ENCODE measurements around the gene XIRP1. TPM values are rescaled to one million over a fixed set of nuclear protein-coding genes. Genes with fewer than 3 reads are reported as not detected.
A peak's percentile ranks its signal among the peaks of the same experiment; 100 is the strongest.

Gene XIRP1
- total RNA-seq, 1 donor from 2014 or later: 0.12 TPM

- H3K4me3 ChIP-seq (ENCODE audit: low read depth, low read length): no peak overlapping the region
Measured at GRCh38 chr3:39181408-39182335, 10.7 kb downstream of the XIRP1 start.

DNA sequence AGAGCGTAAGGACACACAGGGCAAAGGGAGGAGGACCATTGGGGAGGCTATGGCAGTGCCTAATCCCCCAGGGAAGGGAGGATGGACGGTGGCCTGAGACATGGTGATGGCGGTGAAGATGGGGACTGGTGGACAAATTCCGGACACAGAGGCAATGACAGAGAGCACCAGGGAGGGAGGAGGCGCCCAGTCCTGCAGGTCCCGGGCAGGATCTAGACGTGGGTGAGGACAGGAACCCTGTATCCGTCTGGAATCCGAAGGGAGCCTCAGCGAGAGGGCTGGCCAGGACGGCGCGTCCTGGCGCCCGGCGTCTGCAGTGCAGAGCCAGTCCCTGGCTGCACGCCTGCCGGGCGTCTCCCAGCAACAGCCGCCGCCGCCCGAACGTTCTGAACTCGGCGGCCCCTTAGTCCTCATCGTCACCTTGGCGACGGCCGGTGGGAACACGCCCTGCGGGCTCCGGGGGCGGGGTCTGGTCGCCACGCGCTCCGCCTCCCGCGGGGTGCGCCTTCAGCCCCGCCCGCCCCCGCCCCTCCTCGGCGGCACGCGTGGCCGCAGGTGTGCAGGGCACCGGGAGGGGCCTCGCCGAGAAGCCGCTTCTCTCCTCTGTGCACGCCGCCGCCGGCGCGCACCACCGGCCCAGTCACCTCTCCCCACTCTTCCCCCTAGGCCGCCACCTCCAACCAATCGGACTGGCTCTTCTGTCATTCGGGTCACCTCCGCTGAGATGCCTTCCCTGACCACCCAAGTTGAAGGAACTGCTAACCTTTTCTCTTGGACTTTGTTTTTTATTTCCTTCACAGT is 11.6 kb downstream of the XIRP1 start:
- TF ChIP-seq, protein P1, sequence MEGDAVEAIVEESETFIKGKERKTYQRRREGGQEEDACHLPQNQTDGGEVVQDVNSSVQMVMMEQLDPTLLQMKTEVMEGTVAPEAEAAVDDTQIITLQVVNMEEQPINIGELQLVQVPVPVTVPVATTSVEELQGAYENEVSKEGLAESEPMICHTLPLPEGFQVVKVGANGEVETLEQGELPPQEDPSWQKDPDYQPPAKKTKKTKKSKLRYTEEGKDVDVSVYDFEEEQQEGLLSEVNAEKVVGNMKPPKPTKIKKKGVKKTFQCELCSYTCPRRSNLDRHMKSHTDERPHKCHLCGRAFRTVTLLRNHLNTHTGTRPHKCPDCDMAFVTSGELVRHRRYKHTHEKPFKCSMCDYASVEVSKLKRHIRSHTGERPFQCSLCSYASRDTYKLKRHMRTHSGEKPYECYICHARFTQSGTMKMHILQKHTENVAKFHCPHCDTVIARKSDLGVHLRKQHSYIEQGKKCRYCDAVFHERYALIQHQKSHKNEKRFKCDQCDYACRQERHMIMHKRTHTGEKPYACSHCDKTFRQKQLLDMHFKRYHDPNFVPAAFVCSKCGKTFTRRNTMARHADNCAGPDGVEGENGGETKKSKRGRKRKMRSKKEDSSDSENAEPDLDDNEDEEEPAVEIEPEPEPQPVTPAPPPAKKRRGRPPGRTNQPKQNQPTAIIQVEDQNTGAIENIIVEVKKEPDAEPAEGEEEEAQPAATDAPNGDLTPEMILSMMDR (conservative IDR thresholded peaks at IDR 0.05; ENCODE audit: low read depth, low read length): no peak
- H3K4me3 ChIP-seq (ENCODE audit: low read depth, low read length): peak overlapping the region; percentile 55
- DNase-seq (ENCODE audit: low read depth): no peak

More at GRCh38 chr3:39181408-39182335, 10.7 kb downstream of the XIRP1 start:
- DNase-seq (ENCODE audit: low read depth): no peak
- TF ChIP-seq, protein P1 (conservative IDR thresholded peaks at IDR 0.05; ENCODE audit: low read depth, low read length): no peak

- H3K4me3 ChIP-seq (ENCODE audit: low read depth, low read length): peak overlapping the region; percentile 55
- TF ChIP-seq, protein P1 (conservative IDR thresholded peaks at IDR 0.05; ENCODE audit: low read depth, low read length): no peak
- no peak for DNase-seq (ENCODE audit: low read depth)
Measured at GRCh38 chr3:39180183-39180545, 12.2 kb downstream of the XIRP1 start.

- DNase-seq (ENCODE audit: low read depth): no peak
- peak overlapping the region; percentile 57 for H3K4me3 ChIP-seq (ENCODE audit: low read depth, low read length)
- TF ChIP-seq, protein P1 (conservative IDR thresholded peaks at IDR 0.05; ENCODE audit: low read depth, low read length): no peak
Measured at GRCh38 chr3:39178553-39178952, 13.8 kb downstream of the XIRP1 start.

- DNase-seq (ENCODE audit: low read depth): peak; percentile 75
- peak overlapping the region; percentile 57 for H3K4me3 ChIP-seq (ENCODE audit: low read depth, low read length)
- TF ChIP-seq, protein P1 (conservative IDR thresholded peaks at IDR 0.05; ENCODE audit: low read depth, low read length): no peak
Measured at GRCh38 chr3:39177708-39178332, 14.6 kb downstream of the XIRP1 start.

DNA sequence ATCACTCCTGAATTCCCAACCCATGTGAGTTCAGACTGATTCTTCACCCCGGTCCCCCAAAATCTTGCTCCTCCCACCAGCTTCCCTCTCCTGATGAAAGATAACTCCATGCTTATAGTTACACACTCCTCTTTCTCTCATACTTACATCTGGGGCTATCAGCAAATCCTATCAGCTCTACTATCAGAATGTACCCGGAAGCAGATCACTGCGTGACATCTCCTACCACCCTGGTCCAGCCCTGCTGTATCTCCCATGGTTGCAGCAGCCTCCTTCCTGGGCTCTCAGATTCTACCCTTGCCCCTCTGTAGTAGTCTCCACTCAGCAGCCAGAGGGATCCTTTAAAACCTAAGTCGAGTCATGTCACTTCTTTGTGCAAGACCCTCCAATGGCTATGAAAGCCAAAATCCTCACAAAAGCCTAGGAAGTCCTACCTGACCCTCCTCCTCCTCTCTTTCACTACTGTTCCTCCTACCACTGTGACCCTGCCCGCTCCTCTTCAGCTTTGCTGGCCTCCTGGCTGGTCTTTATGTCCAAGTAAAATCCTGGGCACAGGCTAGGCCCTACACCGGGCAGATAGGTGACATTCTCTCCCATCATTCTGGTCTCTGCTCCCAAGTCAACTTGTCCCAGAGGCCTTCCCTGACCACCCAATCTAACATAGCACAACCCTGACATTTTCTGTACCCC is 16.2 kb downstream of the XIRP1 start:
- TF ChIP-seq, protein P1 (conservative IDR thresholded peaks at IDR 0.05; ENCODE audit: low read depth, low read length): no peak
- no peak overlapping the region for H3K4me3 ChIP-seq (ENCODE audit: low read depth, low read length)
- no peak for DNase-seq (ENCODE audit: low read depth)

All from epithelial cell of proximal tubule (primary cell).